Stimulated activated CD4-positive, alpha-beta T cell treated with anti-CD3 and anti-CD28 coated beads, Interleukin-12 subunit alpha, Interleukin-12 subunit beta, amount 100 ng/mL, for 4 hours (primary cell): ENCODE data around the gene NOTCH1.

Source experiments
- DNase-seq: peaks from one replicate; pipeline ENCODE4 v3.0.0-alpha.2; 2020

Gene NOTCH1

GRCh38 chr9:136499071-136499934 is 46.5 kb downstream of the NOTCH1 start:
- no peak for DNase-seq

- no peak for DNase-seq
Measured at GRCh38 chr9:136497916-136498695, 47.7 kb downstream of the NOTCH1 start.

GRCh38 chr9:136496801-136497620 is 48.8 kb downstream of the NOTCH1 start:
- no peak for DNase-seq

- DNase-seq, result no peak
Measured at GRCh38 chr9:136496181-136496580, 49.7 kb downstream of the NOTCH1 start.

GRCh38 chr9:136495238-136495800 is 50.5 kb downstream of the NOTCH1 start:
- DNase-seq, result no peak

GRCh38 chr9:136494531-136495215 is 51.2 kb downstream of the NOTCH1 start:
- no peak for DNase-seq

- no peak for DNase-seq
Measured at GRCh38 chr9:136494012-136494411, 51.8 kb downstream of the NOTCH1 start.

GRCh38 chr9:136493567-136493971 is 52.3 kb downstream of the NOTCH1 start:
- no peak for DNase-seq

- DNase-seq, result no peak
Measured at GRCh38 chr9:136492978-136493522, 52.8 kb downstream of the NOTCH1 start.

GRCh38 chr9:136489731-136490130 is 56.1 kb downstream of the NOTCH1 start:
- no peak for DNase-seq

- peak; percentile 77 for DNase-seq
Measured at GRCh38 chr9:136488247-136489214, 57.3 kb downstream of the NOTCH1 start.

GRCh38 chr9:136487672-136488071 is 58.2 kb downstream of the NOTCH1 start:
- no peak for DNase-seq

GRCh38 chr9:136486823-136487620 is 58.8 kb downstream of the NOTCH1 start:
- DNase-seq, result no peak

GRCh38 chr9:136486131-136486530 is 59.7 kb downstream of the NOTCH1 start:
- no peak for DNase-seq

GRCh38 chr9:136485049-136486045 is 60.5 kb downstream of the NOTCH1 start:
- peak; percentile 81 for DNase-seq

GRCh38 chr9:136484153-136485048 is 61.4 kb downstream of the NOTCH1 start:
- DNase-seq, result no peak

GRCh38 chr9:136483589-136484152 is 62.2 kb downstream of the NOTCH1 start:
- DNase-seq, result peak; percentile 96
